ENCODE measurements around the gene PSTPIP1.

PSTPIP1 gene

GRCh38 chr15:77075528-77075927, 80.6 kb downstream of the PSTPIP1 start:
- DNase-seq, result no peak

GRCh38 chr15:77076323-77076915, 81.5 kb downstream of the PSTPIP1 start:
- DNase-seq, result no peak

GRCh38 chr15:77081971-77082370, 87.0 kb downstream of the PSTPIP1 start:
- DNase-seq, result no peak

GRCh38 chr15:77083381-77084160, 88.6 kb downstream of the PSTPIP1 start:
- DNase-seq, result peak; percentile 72

GRCh38 chr15:77084436-77084835, 89.5 kb downstream of the PSTPIP1 start:
- no peak for DNase-seq

GRCh38 chr15:77085297-77085696, 90.4 kb downstream of the PSTPIP1 start:
- peak; percentile 64 for DNase-seq

Measured in activated CD4-positive, alpha-beta T cell treated with anti-CD3 and anti-CD28 coated beads, Interleukin-10, Interleukin-2, amounts not matched to agents 100 ng/mL and 50 ng/mL, durations not matched to agents 16 hours and 8 hours (primary cell).